Stimulated activated naive CD8-positive, alpha-beta T cell treated with anti-CD3 and anti-CD28 coated beads, Interleukin-15, Interleukin-2, amounts not matched to agents 100 ng/mL and 50 ng/mL, for 24 hours (primary cell): ENCODE data around the gene C1orf159.

Experiments
- H3K27ac Mint-ChIP-seq: one replicate; pipeline ENCODE4 v1.8.0; 2021; ENCODE audit warnings: mild to moderate bottlenecking, mixed read lengths
- H3K27me3 Mint-ChIP-seq: one replicate; pipeline ENCODE4 v1.8.0; 2021; ENCODE audit warnings: mixed read lengths
- H3K36me3 Mint-ChIP-seq: one replicate; pipeline ENCODE4 v1.8.0; 2021; ENCODE audit warnings: low read depth, mixed read lengths
- H3K4me1 Mint-ChIP-seq: one replicate; pipeline ENCODE4 v1.8.0; 2021; ENCODE audit warnings: low read depth, mixed read lengths
- H3K4me3 Mint-ChIP-seq: one replicate; pipeline ENCODE4 v1.8.0; 2021; ENCODE audit warnings: mild to moderate bottlenecking, mixed read lengths
- H3K9me3 Mint-ChIP-seq: one replicate; pipeline ENCODE4 v1.8.0; 2021; ENCODE audit warnings: mixed read lengths

Gene C1orf159

DNA sequence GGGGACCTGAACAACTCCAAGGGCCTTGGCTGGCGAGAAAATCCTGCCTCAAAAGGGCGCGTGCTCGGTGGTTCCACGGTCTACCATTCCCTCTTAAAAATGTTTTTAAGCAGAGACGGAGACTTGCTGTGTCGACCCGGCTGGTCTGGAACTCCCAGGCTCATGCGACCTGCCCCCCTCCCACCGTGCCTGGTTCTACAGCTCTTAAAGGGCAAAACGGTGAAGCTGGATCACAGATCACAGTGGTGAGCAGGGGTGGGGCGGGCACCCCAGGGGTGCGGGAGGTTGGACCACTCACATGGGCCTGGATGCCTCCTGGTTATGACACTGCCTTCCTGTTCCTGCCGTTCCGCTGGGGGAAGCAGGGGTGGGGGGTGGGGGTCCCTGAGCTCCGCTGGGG lies 4.2 kb upstream of the C1orf159 start:
- H3K36me3 Mint-ChIP-seq, result no peaks in the 10 kb centered on the region
- H3K27ac Mint-ChIP-seq, result no peak overlapping the region

DNA sequence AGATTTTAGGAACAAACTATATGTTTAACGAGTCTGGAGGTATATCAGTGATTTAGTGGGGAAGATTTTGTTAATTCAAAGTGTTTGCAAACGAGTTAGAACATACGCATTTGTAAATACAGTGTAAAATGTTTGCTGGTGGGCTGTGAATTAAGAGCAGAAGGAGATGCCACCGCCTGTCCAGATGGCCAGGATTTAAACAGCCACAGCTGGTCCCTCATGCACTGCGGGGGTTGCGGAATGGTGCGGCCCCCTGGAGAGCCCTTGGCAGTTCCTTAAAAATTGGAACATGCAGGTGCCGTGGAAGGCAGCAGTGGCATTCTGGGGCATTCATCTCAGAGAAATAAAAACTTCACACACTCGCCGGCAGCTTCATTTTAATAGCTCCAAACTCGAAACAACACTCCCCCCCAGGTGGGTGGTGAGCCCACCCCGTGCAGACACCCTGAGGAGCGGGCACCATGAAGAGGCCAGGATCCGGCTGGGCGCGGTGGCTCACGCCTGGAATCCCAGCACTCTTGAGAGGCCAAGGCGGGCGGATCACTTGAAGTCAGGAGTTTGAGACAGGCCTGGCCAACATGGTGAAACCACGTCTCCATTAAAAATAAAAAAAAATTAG lies 3.5 kb upstream of the C1orf159 start:
- Mint-ChIP-seq H3K27me3 (peaks cover 11% of the 10 kb centered on the region), H3K27ac (no peak overlapping the region), H3K4me3 (no peak overlapping the region), H3K4me1 (peaks cover 26% of the 10 kb centered on the region), H3K9me3 (no peaks in the 10 kb centered on the region), H3K36me3 (no peaks in the 10 kb centered on the region)

More for the DNA sequence above, 4.2 kb upstream of the C1orf159 start:
- H3K4me3 Mint-ChIP-seq, result no peak overlapping the region
- no peaks in the 10 kb centered on the region for H3K9me3 Mint-ChIP-seq
- H3K4me1 Mint-ChIP-seq, result peaks cover 19% of the 10 kb centered on the region
- peaks cover 11% of the 10 kb centered on the region for H3K27me3 Mint-ChIP-seq

DNA sequence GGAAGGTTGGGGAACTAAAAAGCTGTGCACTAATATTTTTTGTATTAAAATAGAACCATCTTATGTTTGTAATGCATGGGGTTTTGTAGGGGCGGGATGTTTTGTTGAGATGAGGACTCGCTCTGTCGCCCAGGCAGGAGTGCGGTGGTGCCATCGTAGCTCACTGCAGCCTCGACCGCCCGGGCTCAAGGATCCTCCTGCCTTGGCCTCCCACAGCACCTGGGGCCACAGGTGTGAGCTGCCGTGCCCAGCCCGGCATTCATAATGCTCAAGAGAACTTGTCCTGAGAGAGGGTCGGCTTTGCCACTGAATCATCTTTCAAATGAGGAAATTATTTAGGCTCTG lies 3.0 kb upstream of the C1orf159 start:
- peaks cover 27% of the 10 kb centered on the region for H3K4me1 Mint-ChIP-seq
- H3K9me3 Mint-ChIP-seq, result no peaks in the 10 kb centered on the region
- no peak overlapping the region for H3K27ac Mint-ChIP-seq
- peaks cover 11% of the 10 kb centered on the region for H3K27me3 Mint-ChIP-seq
- H3K4me3 Mint-ChIP-seq, result no peak overlapping the region
- no peaks in the 10 kb centered on the region for H3K36me3 Mint-ChIP-seq

DNA sequence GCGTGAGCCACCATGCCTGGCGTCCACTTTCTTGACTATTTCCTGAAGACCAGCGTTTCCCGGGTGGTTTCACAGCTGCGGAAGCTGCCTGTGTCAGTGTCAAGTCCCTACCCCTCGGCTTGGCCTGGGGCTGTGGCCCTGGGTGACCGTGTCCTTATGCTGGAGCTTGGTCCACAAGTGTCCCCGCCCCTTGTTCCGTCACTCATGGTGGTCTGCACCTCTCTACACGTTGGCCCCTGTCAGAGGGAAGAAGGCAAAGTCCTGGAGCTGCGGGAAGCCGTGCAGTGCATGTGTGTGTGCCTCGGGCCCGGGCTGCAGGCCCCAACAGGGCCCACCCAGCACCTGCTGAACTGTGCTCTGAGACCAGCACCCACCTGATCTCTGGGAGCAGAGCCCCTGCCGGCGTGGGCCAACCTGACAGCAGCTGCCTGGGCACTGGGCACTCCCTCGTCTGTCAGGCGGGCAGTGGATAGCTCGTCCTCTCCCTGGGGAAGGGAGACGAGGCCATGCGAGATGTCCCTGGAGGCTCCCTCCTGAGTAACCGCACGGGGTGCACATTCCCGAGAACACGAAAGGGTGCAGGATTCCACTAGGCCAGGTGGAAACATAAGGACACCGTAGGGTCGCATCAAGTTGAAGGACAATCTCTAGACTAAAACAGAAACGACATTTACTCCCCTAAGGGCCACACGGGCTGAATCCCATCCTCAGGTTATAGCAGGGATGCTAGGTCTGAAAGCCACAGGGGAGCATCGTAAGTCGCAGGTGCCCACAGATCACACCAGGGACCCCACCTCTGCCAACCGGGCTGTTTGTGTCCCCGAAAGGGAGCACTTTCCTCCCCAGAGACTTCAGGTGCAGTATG lies 2.4 kb upstream of the C1orf159 start:
- H3K4me1 Mint-ChIP-seq, result peaks cover 25% of the 10 kb centered on the region
- peaks cover 5% of the 10 kb centered on the region for H3K36me3 Mint-ChIP-seq
- H3K4me3 Mint-ChIP-seq, result no peak overlapping the region
- peaks cover 11% of the 10 kb centered on the region for H3K27me3 Mint-ChIP-seq
- H3K9me3 Mint-ChIP-seq, result peaks cover 2% of the 10 kb centered on the region
- H3K27ac Mint-ChIP-seq, result no peak overlapping the region

DNA sequence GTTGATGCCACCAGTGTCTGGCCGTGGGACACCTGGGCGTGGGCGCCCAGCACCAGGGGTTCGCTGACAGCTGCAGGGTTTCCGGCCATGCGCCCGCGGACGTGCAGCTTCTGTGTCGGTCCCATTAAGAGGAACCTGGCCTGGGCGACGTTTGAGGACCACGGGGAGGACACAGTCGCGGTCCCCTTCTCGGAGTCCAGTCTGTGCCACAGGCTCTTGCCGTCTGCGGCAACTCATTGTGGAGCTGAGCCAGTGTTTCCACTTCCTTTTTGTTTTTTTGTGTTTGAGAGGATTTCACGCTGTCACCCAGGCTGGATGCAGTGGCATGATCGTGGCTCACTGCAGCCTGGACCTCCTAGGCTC lies 1.6 kb upstream of the C1orf159 start:
- Mint-ChIP-seq H3K36me3 (peaks cover 13% of the 10 kb centered on the region), H3K27ac (no peak overlapping the region), H3K27me3 (peaks cover 11% of the 10 kb centered on the region), H3K4me1 (peaks cover 23% of the 10 kb centered on the region), H3K4me3 (peak overlapping the region; percentile 49), H3K9me3 (peaks cover 4% of the 10 kb centered on the region)

DNA sequence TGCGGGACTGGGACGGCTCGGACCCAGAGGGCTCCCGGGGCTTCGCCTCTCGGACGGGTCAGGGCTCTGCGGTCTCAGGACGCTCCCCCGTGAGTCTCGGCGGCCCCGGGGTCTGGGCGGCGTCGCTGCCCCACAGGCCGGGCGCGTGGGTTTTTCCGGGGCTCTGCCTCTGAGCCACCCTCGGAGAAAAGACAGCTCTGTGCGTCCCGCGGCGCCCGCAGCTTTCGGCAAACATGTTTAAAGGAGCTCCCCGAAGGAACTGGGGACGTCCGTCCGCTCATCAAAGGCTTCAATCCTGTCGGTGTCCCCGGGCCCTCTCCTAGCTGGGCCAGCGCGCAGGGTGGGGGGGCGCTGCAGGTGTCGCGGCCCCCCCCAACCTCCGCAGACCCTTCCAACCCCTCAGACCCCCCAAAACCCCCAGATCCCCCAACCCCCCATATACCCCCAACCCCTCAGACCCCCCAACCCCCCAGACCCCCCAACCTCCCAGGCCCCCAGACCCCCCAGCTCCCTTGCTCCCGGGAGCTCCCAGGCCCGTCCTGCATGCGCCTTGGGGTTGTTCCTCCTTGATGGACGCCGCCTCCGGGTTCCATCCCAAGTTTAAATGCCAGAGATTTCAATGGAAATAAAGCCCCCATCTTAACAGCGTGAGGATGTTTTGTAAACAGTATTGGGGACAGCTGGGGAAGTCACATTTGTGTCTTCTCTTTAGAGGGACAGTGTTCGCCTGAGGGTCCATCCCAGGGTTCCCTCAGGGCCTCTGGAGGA lies 996 bp upstream of the C1orf159 start:
- peaks cover 19% of the 10 kb centered on the region for H3K36me3 Mint-ChIP-seq
- H3K27me3 Mint-ChIP-seq, result peaks cover 11% of the 10 kb centered on the region
- H3K9me3 Mint-ChIP-seq, result peaks cover 4% of the 10 kb centered on the region
- H3K4me1 Mint-ChIP-seq, result peaks cover 26% of the 10 kb centered on the region
- no peak overlapping the region for H3K27ac Mint-ChIP-seq
- H3K4me3 Mint-ChIP-seq, result peak overlapping the region; percentile 49

DNA sequence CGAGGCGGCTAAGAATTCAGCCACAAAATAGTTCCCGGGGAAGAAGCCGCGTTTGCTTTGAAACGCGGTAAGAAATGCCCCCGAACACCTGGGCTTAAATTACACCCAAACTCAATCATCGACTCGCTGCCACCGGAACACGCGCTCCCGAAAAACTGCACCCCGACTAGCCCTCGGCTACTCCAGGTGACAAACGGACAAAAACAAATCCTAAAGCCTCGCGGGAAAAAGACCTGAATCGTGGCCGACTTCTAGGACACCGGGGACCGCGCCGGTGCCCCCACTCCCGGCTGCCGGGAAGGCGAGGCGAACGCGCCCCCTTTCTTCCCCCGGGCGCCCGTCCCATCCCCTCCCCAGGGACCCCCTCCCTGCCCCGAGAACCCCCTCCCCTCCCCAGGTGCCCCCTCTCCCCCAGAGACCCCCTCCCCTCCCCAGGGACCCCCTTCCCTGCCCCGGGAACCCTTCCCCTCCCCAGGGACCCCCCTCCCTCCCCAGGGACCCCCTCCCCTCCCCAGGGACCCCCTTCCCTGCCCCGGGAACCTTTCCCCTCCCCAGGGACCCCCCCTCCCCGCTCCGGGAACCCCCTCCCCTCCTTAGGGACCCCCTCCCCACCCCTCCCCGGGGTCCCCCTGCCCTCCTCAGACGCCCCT lies 628 bp downstream of the C1orf159 start:
- Mint-ChIP-seq H3K9me3 (peaks cover 4% of the 10 kb centered on the region), H3K27ac (peak overlapping the region; percentile 85)

DNA sequence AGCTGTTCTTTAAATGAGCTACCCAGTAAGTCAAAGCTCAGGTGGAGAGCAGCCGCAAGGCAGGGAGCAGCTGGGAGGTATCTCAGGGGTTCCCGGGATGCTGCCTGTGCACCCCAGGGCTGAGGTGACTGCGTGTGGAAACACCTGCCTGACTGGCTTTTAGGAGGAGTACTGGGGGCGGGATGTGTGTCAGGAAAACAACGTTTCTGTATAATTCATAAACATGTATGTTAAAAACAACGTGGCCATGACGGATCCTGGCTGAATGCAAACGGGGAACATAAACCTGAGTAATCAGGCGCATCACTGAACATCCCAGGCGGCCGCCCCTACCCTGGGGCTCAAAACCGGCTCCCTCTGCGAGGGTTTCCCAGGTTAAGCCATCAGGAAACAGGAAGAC lies 1.5 kb downstream of the C1orf159 start:
- Mint-ChIP-seq H3K27ac (peak overlapping the region; percentile 76), H3K36me3 (peaks cover 25% of the 10 kb centered on the region), H3K9me3 (peaks cover 4% of the 10 kb centered on the region), H3K4me1 (peaks cover 26% of the 10 kb centered on the region), H3K4me3 (peak overlapping the region; percentile 86), H3K27me3 (peaks cover 10% of the 10 kb centered on the region)

More for the DNA sequence above, 628 bp downstream of the C1orf159 start:
- peak overlapping the region; percentile 86 for H3K4me3 Mint-ChIP-seq
- H3K4me1 Mint-ChIP-seq, result peaks cover 26% of the 10 kb centered on the region
- peaks cover 25% of the 10 kb centered on the region for H3K36me3 Mint-ChIP-seq
- peaks cover 11% of the 10 kb centered on the region for H3K27me3 Mint-ChIP-seq

DNA sequence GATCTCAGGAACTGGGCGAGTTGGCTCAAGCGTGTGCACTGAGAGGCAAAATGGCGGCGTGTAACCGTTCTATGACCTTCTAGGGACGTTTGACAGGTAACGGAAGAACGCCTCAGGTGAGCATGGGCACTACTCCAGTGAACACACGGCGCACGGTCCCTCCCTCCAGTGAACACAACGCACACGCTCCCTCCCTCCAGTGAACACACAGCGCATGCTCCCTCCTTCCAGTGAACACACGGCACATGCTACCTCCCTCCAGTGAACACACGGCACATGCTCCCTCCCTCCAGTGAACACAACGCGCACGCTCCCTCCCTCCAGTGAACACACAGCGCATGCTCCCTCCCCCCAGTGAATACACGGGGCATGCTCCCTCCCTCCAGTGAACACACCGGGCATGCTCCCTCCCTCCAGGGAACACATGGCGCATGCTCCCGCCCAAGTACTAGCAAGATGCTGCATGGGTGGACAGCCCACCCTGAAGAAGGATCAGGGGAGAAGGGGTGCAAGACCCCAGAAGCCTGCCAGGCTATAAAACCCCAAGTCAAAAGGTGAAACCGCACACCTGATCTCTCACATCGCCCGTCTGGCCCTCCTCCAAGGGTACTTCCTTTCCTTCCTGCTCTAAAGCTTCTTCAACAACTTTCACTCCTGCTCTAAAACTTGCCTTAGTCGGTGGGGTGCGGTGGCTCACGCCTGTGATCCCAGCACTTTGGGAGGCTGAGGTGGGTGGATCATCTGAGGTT lies 3.5 kb downstream of the C1orf159 start:
- Mint-ChIP-seq H3K27me3 (no peaks in the 10 kb centered on the region), H3K36me3 (peaks cover 29% of the 10 kb centered on the region), H3K9me3 (peaks cover 4% of the 10 kb centered on the region), H3K27ac (no peak overlapping the region), H3K4me3 (no peak overlapping the region), H3K4me1 (peaks cover 27% of the 10 kb centered on the region)

DNA sequence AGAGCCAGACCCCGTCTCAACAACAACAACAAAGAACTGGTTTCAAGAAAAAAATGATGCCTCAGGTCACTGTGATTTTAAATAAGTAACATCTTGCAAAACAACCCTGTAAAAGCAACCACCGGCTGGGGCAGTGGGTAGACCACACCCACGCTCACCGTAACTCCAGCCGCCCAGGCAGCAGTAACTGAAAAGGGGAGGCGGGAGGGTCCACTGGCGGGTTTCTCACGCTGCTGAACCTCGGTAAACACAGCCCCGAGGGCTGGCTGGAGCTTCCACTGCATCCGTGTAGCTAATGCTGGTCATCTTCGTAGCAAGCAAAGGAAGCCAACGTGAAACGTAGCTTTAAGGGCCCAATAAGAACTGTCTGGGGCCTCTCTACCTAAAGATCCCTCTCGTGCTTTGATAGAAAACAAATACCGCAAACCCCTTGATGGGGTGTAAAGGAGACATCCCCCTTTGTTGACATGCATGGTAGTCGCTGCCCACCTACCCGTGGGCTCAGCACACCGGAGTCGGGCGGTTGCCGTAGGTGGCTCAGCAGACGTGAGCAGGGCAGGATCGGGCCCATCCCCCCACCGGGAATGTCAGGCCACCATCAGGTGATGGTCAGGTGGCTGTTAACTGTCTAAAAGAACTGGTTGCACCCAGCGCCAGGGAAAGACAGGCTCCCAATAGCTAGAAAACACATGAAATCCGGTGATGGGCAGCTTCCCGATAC lies 4.2 kb downstream of the C1orf159 start:
- Mint-ChIP-seq H3K27me3 (no peaks in the 10 kb centered on the region), H3K4me1 (peaks cover 24% of the 10 kb centered on the region), H3K4me3 (no peak overlapping the region), H3K36me3 (peaks cover 29% of the 10 kb centered on the region), H3K27ac (no peak overlapping the region), H3K9me3 (peaks cover 4% of the 10 kb centered on the region)

DNA sequence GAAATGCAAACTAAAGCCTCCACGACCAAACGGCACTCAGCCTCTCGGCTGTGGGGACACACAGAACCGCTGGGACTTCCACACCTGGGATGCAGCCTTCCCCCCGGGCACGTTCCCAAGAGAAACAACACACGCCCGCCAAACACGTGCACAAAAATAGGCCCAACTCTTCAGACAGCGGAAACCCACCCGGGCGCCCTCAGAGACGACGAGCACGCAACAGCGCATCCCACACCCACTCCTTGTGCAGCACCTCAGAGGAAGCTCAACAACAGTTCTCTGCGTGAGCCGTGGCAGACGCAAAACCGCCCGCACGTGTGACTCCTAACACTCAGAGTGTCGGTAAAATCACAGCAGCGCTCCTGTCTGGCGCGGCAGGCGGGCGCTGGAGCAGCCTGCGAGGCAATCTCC lies 5.3 kb downstream of the C1orf159 start:
- peaks cover 37% of the 10 kb centered on the region for H3K36me3 Mint-ChIP-seq
- H3K4me3 Mint-ChIP-seq, result no peak overlapping the region
- H3K27me3 Mint-ChIP-seq, result no peaks in the 10 kb centered on the region
- peaks cover 27% of the 10 kb centered on the region for H3K4me1 Mint-ChIP-seq
- peaks cover 4% of the 10 kb centered on the region for H3K9me3 Mint-ChIP-seq
- H3K27ac Mint-ChIP-seq, result no peak overlapping the region

DNA sequence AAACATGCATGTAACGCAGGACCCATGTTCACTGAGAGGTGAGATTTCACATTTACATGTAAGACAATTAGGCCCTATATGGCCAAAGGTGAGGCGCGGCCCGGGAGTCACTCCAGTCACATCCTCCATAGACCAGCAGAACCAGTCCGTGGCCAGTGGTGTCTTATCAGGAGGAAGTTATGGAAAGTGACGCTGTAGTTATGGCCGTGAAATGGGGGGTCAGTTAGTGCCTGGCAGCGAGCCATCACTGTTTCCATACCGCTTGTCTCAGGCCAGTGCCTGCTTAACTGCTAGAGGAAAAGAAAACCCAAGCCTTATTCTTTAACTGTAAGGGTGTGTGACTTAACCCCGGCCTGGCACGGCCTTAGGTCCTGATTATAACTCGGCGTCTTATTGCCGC lies 6.1 kb downstream of the C1orf159 start:
- no peak overlapping the region for H3K4me3 Mint-ChIP-seq
- H3K27ac Mint-ChIP-seq, result no peak overlapping the region
- H3K36me3 Mint-ChIP-seq, result peaks cover 37% of the 10 kb centered on the region
- no peaks in the 10 kb centered on the region for H3K27me3 Mint-ChIP-seq
- peaks cover 25% of the 10 kb centered on the region for H3K4me1 Mint-ChIP-seq
- peaks cover 4% of the 10 kb centered on the region for H3K9me3 Mint-ChIP-seq

DNA sequence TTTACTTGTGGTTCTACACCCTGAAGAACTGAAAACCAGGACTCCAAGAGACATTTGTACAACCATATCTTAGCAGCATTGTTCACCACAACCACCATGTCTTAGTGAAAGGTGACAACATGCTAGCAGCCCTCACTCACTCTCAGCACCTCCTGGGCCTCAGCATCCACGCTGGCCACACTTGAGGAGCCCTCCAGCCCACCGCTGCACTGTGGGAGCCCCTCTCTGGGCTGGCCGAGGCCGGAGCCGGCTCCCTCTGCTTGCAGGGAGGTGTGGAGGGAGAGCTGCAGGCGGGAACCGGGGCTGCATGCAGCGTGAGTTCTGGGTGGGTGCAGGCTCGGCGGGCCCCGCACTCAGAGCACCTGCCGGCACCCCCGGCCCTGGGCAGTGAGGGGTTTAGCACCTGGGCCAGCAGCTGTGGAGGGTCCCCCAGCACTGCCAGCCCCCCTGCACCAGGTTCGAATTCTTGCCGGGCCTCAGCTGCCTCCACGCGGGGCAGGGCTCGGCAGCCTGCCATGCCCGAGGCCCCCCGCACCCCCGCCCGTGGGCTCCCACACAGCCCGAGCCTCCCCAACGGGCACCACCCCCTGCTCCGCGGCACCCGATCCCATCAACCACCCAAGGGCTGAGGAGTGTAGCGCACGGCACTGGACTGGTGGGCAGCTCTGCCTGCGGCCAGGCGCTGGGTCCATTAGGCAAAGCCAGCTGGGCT lies 9.2 kb downstream of the C1orf159 start:
- Mint-ChIP-seq H3K4me3 (no peak overlapping the region), H3K4me1 (peaks cover 35% of the 10 kb centered on the region), H3K36me3 (peaks cover 34% of the 10 kb centered on the region), H3K9me3 (no peaks in the 10 kb centered on the region), H3K27ac (no peak overlapping the region), H3K27me3 (no peaks in the 10 kb centered on the region)
